ENCODE results near the gene CTNND2. TPM values are rescaled to one million over a fixed set of nuclear protein-coding genes. Genes with fewer than 3 reads are reported as not detected.
"Not testable (repeated sequence)": the region's sequence is repeated elsewhere in the genome, so short reads cannot be mapped to it uniquely, and the experiment has no call there.

CTNND2 gene
- polyA plus RNA-seq, 4 donors, result 1.9 to 2.7 (median 2.4) TPM

GRCh38 chr5:11143456-11144267 is 760.6 kb downstream of the CTNND2 start:
- no peak for DNase-seq (ENCODE audit: low read depth in 4 of 4, low spot score in 2 of 4)

- DNase-seq (ENCODE audit: low read depth in 4 of 4, low spot score in 2 of 4), result no peak
Observed at GRCh38 chr5:11139217-11139865, 764.9 kb downstream of the CTNND2 start.

- DNase-seq (ENCODE audit: low read depth in 4 of 4, low spot score in 2 of 4), result no peak
Observed at GRCh38 chr5:11130131-11130530, 774.1 kb downstream of the CTNND2 start.

- no peak for DNase-seq (ENCODE audit: low read depth in 4 of 4, low spot score in 2 of 4)
Observed at GRCh38 chr5:11128021-11128420, 776.2 kb downstream of the CTNND2 start.

- no peak for DNase-seq (ENCODE audit: low read depth in 4 of 4, low spot score in 2 of 4)
Observed at GRCh38 chr5:11126844-11127243, 777.4 kb downstream of the CTNND2 start.

- no peak for DNase-seq (ENCODE audit: low read depth in 4 of 4, low spot score in 2 of 4)
Observed at GRCh38 chr5:11121885-11122284, 782.4 kb downstream of the CTNND2 start.

- DNase-seq (ENCODE audit: low read depth in 4 of 4, low spot score in 2 of 4), result no peak
Observed at GRCh38 chr5:11110128-11110527, 794.1 kb downstream of the CTNND2 start.

GRCh38 chr5:11105696-11106095 is 798.5 kb downstream of the CTNND2 start:
- no peak for DNase-seq (ENCODE audit: low read depth in 4 of 4, low spot score in 2 of 4)

- no peak for DNase-seq (ENCODE audit: low read depth in 4 of 4, low spot score in 2 of 4)
Observed at GRCh38 chr5:11104651-11105112, 799.6 kb downstream of the CTNND2 start.

- DNase-seq (ENCODE audit: low read depth in 4 of 4, low spot score in 2 of 4), result no peak
Observed at GRCh38 chr5:11104210-11104609, 800.0 kb downstream of the CTNND2 start.

- no peak for DNase-seq (ENCODE audit: low read depth in 4 of 4, low spot score in 2 of 4)
Observed at GRCh38 chr5:11084111-11084510, 820.1 kb downstream of the CTNND2 start.

- no peak for DNase-seq (ENCODE audit: low read depth in 4 of 4, low spot score in 2 of 4)
Observed at GRCh38 chr5:11082404-11082945, 821.8 kb downstream of the CTNND2 start.

GRCh38 chr5:11076945-11077613 is 827.2 kb downstream of the CTNND2 start:
- DNase-seq (ENCODE audit: low read depth in 4 of 4, low spot score in 2 of 4), result no peak

GRCh38 chr5:11075035-11075805 is 829.0 kb downstream of the CTNND2 start:
- DNase-seq (ENCODE audit: low read depth in 4 of 4, low spot score in 2 of 4), result no peak

- no peak for DNase-seq (ENCODE audit: low read depth in 4 of 4, low spot score in 2 of 4)
Observed at GRCh38 chr5:11072568-11072967, 831.7 kb downstream of the CTNND2 start.

- no peak for DNase-seq (ENCODE audit: low read depth in 4 of 4, low spot score in 2 of 4)
Observed at GRCh38 chr5:11072076-11072475, 832.2 kb downstream of the CTNND2 start.

- no peak for DNase-seq (ENCODE audit: low read depth in 4 of 4, low spot score in 2 of 4)
Observed at GRCh38 chr5:11069041-11069440, 835.2 kb downstream of the CTNND2 start.

GRCh38 chr5:11065723-11066122 is 838.5 kb downstream of the CTNND2 start:
- not testable (repeated sequence) for DNase-seq (ENCODE audit: low read depth in 4 of 4, low spot score in 2 of 4)

GRCh38 chr5:11064763-11065450 is 839.3 kb downstream of the CTNND2 start:
- no peak for DNase-seq (ENCODE audit: low read depth in 4 of 4, low spot score in 2 of 4)

- no peak for DNase-seq (ENCODE audit: low read depth in 4 of 4, low spot score in 2 of 4)
Observed at GRCh38 chr5:11062397-11062796, 841.8 kb downstream of the CTNND2 start.
